GM18507 (cell line): Measurements from ENCODE around the gene RAB11FIP5.

Experiments used
- DNase-seq: peaks from one replicate; pipeline ENCODE4 v3.0.0; 2011; ENCODE audit warnings: low read depth; ENCODE audit not compliant: insufficient read length; ENCODE audit errors: extremely low spot score
- FAIRE-seq: peaks from 2 replicates; lab custom pipeline; 2011; peaks lifted over from hg19 to GRCh38; lab: Jason Lieb, UNC

The RAB11FIP5 gene

DNA sequence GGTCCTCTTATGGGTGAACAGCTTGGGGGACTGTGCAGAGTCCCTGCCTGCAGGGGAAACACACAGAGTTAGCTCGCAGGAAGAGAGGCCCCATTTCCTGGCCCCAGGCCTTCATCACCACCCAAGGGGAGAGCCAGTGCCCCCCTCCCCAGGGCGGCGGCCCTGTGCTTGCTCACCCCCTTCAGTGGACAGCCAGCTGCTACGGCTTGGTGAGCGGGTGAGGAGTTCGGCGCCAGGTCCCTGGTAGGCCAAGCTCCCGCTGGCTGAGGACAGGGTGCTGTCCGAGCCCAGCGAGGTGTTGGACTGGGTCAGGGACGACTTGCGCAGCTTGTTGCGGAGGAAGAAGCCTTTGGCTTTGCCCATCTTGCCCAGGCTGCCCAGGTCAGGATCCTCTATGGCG lies 24.0 kb downstream of the RAB11FIP5 start:
- FAIRE-seq (no peak), DNase-seq (no peak)

DNA sequence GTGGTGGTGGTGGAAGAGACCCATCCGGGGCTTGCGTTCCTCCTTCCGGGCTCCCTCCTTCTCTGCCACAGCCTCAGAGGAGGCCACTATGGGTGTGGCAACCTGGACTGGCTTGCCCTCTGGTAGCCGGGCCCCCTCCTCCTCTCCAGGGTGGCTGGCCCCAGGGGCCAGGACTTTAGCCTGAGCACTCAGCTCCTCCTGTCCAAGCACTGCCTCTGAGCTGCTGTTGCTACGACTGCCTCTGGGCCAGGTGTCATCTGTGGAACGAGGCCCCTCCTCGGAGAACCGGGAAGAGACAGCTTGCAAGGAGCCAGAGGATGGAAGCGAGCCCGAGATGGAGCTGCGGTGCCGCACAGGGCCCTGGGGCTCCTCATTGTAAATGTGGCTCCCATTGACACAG lies 24.5 kb downstream of the RAB11FIP5 start:
- FAIRE-seq (no peak), DNase-seq (no peak)

DNA sequence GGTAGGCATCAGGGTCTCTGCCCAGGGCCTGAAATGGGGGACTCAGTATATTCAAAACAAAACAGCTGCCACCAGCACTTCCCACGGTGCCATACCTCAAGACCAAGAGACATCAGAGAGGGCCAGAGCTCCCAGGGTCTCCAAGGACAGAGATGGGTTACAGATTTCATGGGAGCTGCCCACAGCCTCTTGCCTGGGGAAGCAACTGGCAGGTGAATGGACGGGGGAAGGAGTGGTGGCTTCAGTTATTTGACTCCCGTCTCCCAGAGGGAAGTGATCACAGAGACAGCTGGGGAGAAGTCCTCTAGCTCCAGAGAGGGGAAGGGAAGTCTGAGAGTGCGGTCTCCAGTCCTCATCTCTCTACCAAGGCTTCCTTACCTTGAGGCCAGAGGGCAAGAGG lies 25.4 kb downstream of the RAB11FIP5 start:
- FAIRE-seq (no peak), DNase-seq (no peak)

DNA sequence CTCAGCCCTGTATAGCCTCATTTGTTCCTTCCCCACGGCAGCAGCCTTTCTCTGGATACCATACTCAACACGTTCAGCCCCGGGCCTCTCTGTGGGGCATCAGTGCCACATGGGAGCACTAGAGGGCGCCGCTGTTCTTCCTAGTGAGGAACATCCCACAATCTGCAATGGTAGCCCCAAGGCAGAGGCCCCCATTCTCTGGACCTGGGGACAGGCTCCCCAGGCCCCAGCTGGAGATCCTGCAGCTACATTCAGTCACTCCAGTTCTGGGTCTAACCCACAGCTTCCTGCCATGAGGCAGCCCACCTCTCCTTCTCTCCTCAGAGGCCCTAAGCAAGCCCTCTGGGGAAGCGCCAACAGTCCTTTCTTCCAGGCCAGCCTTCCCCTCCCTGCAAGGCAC lies 27.1 kb downstream of the RAB11FIP5 start:
- DNase-seq (peak; percentile 62), FAIRE-seq (peak; percentile 80)

DNA sequence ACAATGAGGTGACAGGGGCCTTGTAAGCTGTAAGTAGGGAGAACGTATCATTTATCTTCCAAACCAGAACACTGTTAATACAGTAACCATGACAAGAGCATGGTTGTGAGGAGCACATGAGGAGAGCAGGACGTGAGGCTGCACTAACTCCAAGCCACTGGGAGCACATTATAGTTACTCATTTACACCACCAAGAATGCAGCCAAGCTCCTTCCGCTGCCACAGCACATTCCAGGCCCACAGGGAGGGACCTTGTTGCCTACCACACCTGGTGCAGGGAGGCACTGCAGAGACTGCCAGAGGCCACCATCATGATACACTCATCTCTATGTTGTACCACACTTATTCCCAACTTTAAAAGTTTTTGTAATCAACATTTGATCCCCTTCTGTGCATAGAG lies 27.8 kb downstream of the RAB11FIP5 start:
- no peak for FAIRE-seq

DNA sequence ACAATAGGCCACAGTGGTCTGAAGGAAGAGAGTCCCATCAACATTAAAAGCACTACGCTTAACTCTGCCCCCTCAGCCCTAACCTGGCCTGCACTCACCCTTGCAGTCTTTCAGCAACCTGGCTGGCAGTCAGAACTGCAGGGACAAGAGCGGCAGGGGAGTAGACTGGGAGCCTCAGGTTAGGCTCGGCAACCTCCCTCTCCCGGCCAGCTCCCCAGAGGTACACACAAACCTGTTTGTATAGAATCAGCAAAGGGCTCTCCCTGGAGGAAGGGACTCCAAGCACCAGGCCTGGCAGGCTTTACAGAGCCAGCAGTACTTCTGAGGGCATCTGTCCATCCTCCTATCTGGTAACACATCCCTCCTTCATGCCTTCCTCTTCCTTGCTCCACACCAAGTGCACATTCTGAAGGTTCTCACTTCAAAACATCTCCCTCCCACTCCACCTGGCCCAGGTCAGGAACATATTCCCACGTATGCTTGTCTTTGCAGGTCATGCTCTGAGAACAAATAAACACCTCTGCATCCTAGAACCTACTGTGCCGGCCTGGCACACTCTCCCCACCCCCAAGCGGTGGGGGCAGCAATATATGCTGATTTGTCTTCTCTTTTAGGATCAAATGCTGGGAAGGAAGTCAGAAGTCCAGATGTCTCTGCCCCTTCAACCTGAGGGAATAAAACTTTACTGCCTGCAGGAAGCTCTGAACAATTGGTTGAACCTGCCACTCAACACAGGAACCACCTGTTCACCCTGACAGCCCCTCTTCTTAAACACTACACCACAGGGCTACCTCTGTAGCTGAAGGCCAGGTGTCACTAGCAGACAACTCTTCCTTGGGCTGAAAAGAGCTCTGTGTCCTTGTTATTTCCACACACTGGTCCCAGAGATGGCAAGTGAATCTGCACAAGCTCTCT lies 28.6 kb downstream of the RAB11FIP5 start:
- no peak for DNase-seq

More for the DNA sequence above, 27.8 kb downstream of the RAB11FIP5 start:
- no peak for DNase-seq

DNA sequence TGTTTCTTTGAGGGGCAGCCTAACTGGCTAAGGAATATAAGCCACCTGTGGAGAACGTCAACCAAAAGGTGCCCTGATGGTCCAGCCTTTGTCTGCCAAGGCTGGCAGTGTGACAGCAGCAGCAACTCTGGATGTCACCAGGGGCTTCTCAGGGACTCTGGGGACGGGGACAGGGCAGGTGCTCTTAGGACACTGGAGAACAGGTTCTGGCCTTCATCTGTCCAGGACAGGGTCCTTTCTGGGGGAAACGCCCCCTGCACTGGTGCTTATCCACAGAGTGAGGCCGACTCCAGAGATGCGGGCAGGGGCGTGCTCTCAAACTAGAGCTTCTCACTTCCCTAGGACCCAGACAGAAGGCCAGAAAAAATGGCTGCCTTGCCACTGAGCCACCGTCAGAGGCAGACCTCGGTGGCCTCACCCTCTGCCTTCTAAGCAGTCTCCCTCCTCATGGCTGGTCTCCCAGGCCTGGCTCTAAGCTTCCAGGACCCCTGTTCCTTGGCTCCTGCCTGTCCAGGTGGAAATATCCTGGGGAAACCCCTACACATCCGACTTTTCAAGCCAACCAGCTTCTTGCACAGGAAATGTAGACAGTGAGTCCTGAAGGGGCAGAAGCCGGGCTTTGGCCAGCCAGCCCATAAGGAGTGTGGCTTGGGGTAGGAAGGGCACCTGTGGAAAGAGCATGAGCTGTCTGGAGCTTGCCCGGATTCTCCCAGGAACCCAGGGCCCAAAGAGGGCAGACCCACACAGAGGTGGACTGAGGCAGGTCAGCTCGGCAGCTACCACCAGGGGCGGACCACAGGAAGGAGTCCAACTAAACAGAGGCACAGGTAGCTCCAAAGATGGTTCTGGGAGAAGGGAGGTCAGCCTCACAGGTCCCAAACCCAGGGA lies 30.0 kb downstream of the RAB11FIP5 start:
- DNase-seq (no peak), FAIRE-seq (no peak)

More for the DNA sequence above, 28.6 kb downstream of the RAB11FIP5 start:
- FAIRE-seq, result no peak

DNA sequence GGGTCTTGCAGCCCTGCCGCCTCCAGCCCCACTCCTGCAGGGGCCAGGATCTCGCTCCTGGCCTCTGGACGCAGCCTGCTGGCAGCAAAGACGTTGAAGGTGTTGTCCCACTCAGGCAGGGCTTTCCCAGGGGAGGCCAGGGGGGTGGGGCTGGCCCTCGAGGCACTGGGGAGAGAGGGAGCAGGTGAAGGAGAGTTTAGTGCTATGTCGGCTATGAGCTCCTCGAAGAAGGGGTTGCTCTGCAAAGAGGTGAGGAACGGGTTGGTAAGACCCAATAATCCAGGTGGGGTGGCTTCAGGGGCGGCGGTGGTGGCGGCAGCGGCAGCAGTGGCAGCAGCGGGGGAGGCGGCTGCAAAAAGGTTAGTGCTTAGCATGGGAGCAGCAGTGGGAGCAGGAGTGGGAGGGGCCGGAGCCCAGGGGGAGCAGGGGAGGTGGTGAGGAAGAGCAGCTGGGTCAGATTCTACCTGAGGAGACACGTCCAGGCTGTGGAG lies 31.5 kb downstream of the RAB11FIP5 start:
- no peak for FAIRE-seq
- no peak for DNase-seq

DNA sequence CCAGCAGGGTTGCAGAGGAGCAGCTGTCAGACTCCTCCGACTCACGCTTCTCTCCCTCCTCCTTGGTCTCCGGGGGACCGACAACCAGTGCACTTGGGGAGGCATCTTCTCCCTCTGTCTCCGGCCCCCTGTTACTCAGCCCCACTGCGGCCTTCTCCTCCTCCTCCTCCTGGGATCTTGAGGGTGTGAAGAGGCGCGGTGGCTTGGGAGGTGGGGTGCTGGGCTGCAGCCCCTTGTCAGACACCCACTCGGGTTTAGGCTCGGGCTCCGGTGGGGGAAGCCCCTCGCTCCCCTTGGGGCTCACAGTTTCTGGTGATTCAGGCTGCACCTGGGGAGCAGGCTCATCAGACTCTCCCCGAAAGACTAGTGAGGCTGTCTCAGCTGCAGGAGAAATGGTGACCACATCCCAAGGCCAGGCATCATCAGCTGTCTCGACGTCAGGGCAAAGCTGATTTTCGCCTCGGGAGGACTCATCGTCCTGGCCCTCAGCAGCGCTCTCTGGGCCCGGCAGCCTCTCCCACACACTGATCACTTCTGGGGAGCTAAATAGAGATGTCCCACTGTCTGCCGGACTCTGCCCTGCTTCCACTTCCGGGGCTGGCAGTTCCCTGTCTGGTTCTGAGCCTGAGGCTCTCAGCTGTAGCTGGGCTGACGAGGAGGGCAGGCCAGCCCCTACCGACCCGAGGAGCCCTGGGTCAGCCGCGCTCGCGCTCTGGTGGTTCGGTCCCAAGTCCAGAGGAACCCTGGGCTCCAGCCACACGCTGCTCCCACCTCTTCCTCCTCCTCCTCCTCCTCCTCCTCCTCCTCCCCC lies 32.2 kb downstream of the RAB11FIP5 start:
- DNase-seq (no peak), FAIRE-seq (no peak)

DNA sequence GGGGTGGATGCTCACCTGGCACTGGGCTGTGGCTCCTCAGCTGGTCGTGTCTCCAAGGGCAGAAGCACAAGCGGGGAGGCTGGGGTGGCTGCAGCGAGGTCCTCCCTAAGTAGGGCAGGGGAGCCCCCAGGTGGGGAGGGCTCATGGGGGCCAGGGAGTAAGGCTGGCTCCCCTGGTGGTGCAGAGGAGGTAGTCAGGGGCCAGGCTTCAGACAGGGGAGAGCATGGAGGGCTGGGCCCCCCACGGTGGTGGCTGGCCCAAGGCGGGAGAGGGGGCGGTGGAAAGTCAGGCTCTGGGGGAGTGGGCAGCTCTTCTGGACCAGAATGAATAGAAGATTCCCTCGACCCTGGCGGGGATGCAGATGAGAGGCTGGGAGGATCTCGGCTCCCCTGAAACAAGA lies 33.1 kb downstream of the RAB11FIP5 start:
- DNase-seq, result no peak
- no peak for FAIRE-seq

DNA sequence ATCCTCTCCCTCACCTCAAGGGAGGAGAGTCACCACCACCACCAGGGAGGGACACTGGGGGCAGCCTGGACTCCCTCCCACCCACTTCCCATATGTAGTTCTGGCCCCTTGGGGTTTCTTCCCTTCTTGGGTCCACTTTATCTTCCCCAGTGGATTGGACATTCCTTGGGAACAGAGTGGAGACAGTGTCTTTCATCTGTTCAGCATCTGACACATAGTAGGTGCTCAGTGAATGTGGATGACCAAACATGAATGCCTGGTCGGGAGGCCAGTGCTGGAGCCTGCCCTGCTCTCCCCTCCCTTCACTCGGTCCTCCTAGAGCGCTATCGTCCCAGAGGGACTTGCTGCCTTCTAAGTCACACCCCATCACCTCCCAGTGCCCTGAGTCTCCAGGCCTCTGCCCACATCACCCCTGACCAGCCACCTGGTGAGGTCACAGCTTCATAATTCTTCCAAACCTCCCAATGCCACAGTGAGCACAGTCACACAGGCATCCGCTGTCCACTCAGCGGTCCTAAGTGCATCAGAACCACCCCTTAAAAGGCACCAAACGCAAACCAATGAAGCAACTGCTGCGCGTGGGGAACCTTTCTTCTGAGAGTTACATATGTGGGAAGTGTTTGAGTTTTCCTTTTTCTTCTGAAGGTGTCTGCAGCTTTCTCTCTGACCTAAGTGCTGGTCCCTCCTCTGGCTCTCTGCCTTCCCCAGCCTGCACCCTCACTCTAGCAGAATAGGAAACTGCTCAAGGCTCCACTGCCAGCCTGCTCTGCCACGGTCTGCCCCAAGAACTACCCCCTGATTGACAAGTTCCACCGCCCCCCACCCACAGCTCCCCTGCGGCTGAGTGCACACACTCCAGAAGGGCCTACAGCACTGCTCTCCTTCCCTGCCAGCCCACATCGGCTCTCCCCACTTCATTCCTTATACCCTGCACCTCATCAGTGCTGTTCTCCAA lies 34.0 kb downstream of the RAB11FIP5 start:
- FAIRE-seq, result no peak
- DNase-seq, result no peak

DNA sequence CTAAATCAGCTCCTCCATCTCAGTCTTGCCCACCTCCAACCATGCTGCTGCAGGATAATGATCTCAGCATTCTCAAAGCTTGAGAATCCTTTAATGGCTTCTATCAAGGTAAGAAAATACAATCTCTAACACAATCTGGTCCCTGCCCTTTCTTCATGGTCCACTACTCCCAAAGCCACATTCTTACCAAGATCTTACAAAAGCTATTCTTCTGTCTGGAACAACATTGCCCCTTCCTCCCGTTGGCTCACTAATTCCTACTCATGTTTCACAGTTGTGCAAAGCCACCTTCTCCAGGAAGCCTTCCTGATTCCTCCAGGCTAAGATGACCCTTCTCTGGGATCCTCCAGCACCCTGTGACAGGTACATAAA lies 35.3 kb downstream of the RAB11FIP5 start:
- FAIRE-seq, result no peak
- no peak for DNase-seq

DNA sequence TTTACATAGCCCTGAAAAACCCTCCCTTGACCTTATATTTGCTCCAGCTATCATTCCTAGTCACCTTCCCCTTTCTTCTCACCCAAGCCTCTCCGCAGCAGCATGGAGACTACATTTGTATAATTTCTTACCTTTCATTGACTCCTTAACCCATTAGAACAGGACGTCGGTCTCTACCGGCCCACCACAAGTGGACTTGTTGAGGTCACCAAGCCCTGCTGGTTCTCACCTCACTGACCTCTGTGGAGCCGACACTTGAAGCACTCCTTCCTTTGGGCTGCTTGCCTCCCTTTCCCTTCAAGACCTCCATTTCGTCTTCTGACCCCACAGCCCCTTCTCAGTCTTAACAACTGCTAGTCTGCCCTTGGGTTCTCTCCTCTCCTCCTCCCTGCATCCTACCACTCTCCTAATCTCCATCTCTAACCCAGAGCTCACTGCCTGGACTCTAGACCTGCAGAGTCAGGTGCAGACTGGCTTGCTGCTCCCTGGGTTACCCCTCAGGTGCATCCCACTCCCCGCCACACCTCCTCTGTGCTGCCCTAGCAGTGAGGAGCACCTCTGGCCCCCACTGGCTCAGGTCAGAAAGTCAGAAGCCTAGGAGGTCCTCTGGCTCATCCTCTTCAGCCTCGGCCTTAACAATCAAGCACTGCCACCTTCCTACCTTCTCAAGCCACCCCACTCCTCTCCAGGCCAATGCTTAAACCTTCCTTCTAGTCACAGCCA lies 35.9 kb downstream of the RAB11FIP5 start:
- no peak for FAIRE-seq

DNA sequence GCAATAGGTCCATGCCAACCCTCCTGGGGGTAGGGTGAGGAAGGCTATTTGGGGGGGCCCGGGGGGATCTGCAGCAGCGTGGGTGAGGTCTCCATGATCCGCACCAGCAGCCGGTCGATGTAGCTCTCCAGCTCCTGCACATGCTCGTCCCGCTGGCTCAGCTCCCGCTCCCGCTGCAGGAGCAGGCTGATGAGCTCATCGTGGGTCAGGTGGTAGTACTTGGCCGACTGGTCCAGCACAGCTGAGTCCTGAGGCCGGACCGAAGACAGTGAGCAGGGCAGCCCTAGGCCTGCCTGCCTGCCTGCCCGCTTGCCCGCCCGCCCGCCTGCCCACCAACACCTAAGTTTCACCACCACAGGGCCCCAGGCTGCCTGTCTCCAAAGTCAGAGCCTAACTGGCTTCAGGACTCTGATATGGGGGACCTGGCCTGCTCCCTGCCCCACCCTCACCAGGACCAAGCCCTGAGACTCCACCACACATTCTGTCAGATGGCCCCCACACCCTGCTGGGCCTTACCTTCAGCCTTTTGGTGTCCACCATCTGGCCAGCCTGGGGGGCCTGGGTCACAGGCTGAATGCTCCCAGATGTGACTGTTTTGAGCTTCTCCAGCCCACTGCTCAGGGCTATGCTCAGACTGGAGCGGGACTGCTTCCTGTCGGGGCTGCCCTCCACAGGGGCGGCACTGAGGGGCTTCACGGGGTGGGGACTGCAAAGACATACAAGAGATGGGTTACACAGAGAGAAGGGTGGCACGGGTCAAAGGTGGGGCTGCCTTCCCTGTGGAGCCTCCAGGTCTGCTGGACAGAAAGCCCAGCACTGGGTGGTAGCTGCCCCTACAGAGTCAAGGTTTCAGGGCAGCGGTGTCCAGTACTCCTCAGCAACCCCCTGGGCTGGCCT lies 37.0 kb downstream of the RAB11FIP5 start:
- DNase-seq (no peak), FAIRE-seq (no peak)

More for the DNA sequence above, 35.9 kb downstream of the RAB11FIP5 start:
- DNase-seq, result no peak

DNA sequence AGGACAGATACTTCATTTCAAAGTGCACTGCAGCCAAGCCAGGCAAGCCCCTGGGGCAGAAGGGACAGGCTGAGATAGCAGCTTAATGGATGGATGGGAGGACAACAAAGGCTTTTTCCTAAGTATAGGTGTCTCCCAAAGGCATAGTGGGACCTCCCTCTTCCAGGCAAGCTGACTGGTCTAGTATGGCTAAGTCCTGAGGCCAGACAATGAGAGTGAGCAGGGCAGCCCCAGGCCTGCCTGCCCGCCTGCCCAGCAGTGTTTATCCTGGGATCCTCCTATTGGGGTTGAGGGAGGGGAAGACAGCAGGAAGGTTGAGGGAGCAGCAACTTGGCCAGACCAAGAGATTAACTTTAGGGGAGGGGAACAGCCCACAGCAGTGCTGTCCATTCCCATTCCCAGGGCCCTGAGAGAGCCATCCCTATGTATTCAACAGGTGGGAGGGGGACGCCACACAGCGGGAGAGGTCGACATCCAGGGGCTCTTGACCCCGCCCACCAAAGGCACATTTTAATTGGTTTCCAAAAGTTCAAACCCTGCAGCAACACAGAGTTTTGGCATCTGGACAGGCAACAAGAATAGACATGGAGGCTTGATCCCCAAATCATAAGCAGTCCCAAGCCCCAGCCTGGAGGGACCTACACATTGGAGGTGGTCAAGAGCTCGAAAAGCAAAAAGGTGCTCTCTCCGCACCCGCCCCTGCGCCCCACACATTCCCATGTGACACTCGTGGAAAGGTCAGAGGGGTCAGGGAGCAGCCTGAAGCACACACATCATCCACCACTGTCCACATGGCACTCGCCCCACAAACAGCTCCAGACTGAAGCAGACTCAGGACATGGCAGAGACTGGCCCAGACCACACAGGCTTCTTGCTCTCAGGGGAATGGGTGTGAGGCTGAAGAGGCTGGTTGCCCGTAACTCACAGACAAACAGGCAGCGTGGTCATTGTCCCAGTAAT lies 38.4 kb downstream of the RAB11FIP5 start:
- FAIRE-seq (no peak), DNase-seq (no peak)

DNA sequence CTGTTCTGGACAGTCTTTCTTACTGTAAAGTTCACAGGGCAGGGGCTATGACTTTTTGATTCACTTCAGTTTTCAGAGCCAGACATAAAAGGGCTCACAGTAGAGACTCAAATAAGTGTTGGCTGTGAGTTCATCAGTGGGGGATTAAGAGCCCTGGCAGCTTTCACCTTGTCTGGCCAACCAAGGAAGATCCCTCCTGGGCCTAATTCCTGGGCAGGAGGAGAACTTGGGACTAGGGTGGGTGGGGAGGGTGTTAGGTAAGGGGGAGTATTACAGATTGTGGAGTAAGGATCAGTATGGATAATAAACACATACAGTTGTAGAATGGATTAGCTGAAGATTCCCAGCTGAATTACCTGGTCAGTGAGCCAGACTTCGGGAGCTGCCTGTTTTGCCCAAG lies 40.3 kb downstream of the RAB11FIP5 start:
- no peak for DNase-seq
- FAIRE-seq, result no peak
